GM23338 (cell line): Measurements from ENCODE around the gene STARD8. TPM values are rescaled to one million over a fixed set of nuclear protein-coding genes. Genes with fewer than 3 reads are reported as not detected.

ENCODE experiments used
- ATAC-seq: fragments of 200-7000 bp; cut with Tn5 transposase; 3 replicates; pipeline ENCODE4 v1.9.1; 2020
- DNase-seq: peaks from one replicate; pipeline ENCODE4 v3.0.0-alpha.2; 2015; ENCODE audit warnings: low spot score
- H2AFZ ChIP-seq: fragments of 200-600 bp; sonication (generic); 2 replicates; pipeline ENCODE4 v1.8.0; 2016; ENCODE audit warnings: antibody characterized with exemption, mild to moderate bottlenecking, moderate library complexity
- H3F3A ChIP-seq: fragments of 200-600 bp; sonication (generic); replicated peaks from 2 replicates; pipeline ENCODE4 v1.8.0; 2017; ENCODE audit warnings: antibody characterized with exemption, mixed run types, low read depth
- H3K27ac ChIP-seq: fragments of 200-600 bp; sonication (generic); 2 replicates; pipeline ENCODE4 v1.6.1; 2016; ENCODE audit warnings: low read depth
- H3K27me3 ChIP-seq: fragments of 200-600 bp; sonication (generic); 2 replicates; pipeline ENCODE4 v1.8.0; 2016; ENCODE audit warnings: mild to moderate bottlenecking, mixed run types, moderate library complexity; ENCODE audit not compliant: insufficient read depth
- H3K36me3 ChIP-seq: fragments of 200-600 bp; sonication (generic); 2 replicates; pipeline ENCODE4 v1.8.0; 2016; ENCODE audit warnings: mild to moderate bottlenecking; ENCODE audit not compliant: insufficient read depth
- H3K4me1 ChIP-seq: fragments of 200-600 bp; sonication (generic); 2 replicates; pipeline ENCODE4 v1.8.0; 2016; ENCODE audit warnings: mild to moderate bottlenecking, moderate library complexity; ENCODE audit not compliant: insufficient read depth
- H3K4me2 ChIP-seq: fragments of 200-600 bp; sonication (generic); 2 replicates; pipeline ENCODE4 v1.7.1; 2017; ENCODE audit warnings: mixed run types
- H3K4me3 ChIP-seq: fragments of 200-600 bp; sonication (generic); 2 replicates; pipeline ENCODE4 v1.6.1; 2016; ENCODE audit warnings: mixed run types
- H3K79me2 ChIP-seq: fragments of 200-600 bp; sonication (generic); replicated peaks from 2 replicates; pipeline ENCODE4 v1.8.0; 2017; ENCODE audit warnings: mild to moderate bottlenecking; ENCODE audit not compliant: insufficient read depth
- H3K9me2 ChIP-seq: fragments of 200-600 bp; sonication (generic); 2 replicates; pipeline ENCODE4 v1.8.0; 2017; ENCODE audit not compliant: insufficient read depth
- H4K20me1 ChIP-seq: fragments of 200-600 bp; sonication (generic); replicated peaks from 2 replicates; pipeline ENCODE4 v1.8.0; 2017; ENCODE audit warnings: mild to moderate bottlenecking; ENCODE audit not compliant: insufficient read depth
- H3K27ac Mint-ChIP-seq: 2 replicates; pipeline ENCODE4 v1.8.0; 2020; ENCODE audit warnings: inconsistent platforms, mild to moderate bottlenecking, moderate library complexity, mixed read lengths
- H3K27me3 Mint-ChIP-seq: 3 replicates; pipeline ENCODE4 v1.8.0; 2022; ENCODE audit warnings: low read depth, mild to moderate bottlenecking, moderate library complexity, mixed read lengths, inconsistent platforms; ENCODE audit not compliant: insufficient read depth, poor library complexity
- H3K36me3 Mint-ChIP-seq: 3 replicates; pipeline ENCODE4 v1.8.0; 2021; ENCODE audit warnings: low read depth, mild to moderate bottlenecking, inconsistent platforms, moderate library complexity, mixed read lengths
- H3K4me1 Mint-ChIP-seq: 3 replicates; pipeline ENCODE4 v1.8.0; 2020; ENCODE audit warnings: mild to moderate bottlenecking, inconsistent platforms, mixed read lengths
- H3K4me3 Mint-ChIP-seq: 3 replicates; pipeline ENCODE4 v1.8.0; 2021; ENCODE audit warnings: moderate library complexity, mild to moderate bottlenecking, inconsistent platforms, mixed read lengths
- H3K9me3 Mint-ChIP-seq: 3 replicates; pipeline ENCODE4 v1.8.0; 2020; ENCODE audit warnings: moderate library complexity, mild to moderate bottlenecking, inconsistent platforms, mixed read lengths
- CREB1 ChIP-seq: fragments of 250-450 bp; sonication (Bioruptor Pico); IDR thresholded peaks from 2 replicates; pipeline ENCODE4 v1.5.0; 2020; ENCODE audit warnings: low read depth, mild to moderate bottlenecking, moderate library complexity
- ETS1 ChIP-seq: IDR thresholded peaks from 2 replicates; pipeline ENCODE4 v1.6.1; 2016; ENCODE audit warnings: antibody characterized with exemption
- EZH2 ChIP-seq: fragments of 200-600 bp; sonication (generic); IDR thresholded peaks from one replicate; pipeline ENCODE4 v1.8.0; 2017; ENCODE audit warnings: antibody characterized with exemption, mild to moderate bottlenecking, low read depth; ENCODE audit not compliant: unreplicated experiment
- EZH2phosphoT487 ChIP-seq: fragments of 200-600 bp; sonication (generic); IDR thresholded peaks from one replicate; pipeline ENCODE4 v1.8.1; 2018; ENCODE audit warnings: antibody characterized with exemption; ENCODE audit not compliant: unreplicated experiment
- JUNB ChIP-seq: IDR thresholded peaks from one replicate; pipeline ENCODE4 v1.6.1; 2016; ENCODE audit warnings: antibody characterized with exemption; ENCODE audit not compliant: unreplicated experiment
- POLR2AphosphoS5 ChIP-seq: IDR thresholded peaks from 2 replicates; pipeline ENCODE4 v1.6.1; 2016; ENCODE audit warnings: antibody characterized with exemption, low read depth
- REST ChIP-seq: IDR thresholded peaks from one replicate; pipeline ENCODE4 v1.6.1; 2018; ENCODE audit warnings: antibody characterized with exemption; ENCODE audit not compliant: unreplicated experiment
- STAT1 ChIP-seq: IDR thresholded peaks from one replicate; pipeline ENCODE4 v1.6.1; 2016; ENCODE audit warnings: antibody characterized with exemption; ENCODE audit not compliant: unreplicated experiment
- ZNF114 ChIP-seq: fragments of 250-450 bp; sonication (Bioruptor Pico); IDR thresholded peaks from 2 replicates; pipeline ENCODE4 v1.5.0; 2020; ENCODE audit warnings: mild to moderate bottlenecking, moderate library complexity
- ZNF331 ChIP-seq: fragments of 250-450 bp; sonication (Bioruptor Pico); IDR thresholded peaks from 2 replicates; pipeline ENCODE4 v1.5.0; 2020; ENCODE audit warnings: low read depth, mild to moderate bottlenecking, moderate library complexity
- polyA plus RNA-seq: library from polyadenylated mRNA; unstranded; fragments of >200 nt; fragmentation: Nextera tagmentation; extraction: Ambion mirVana; gene quantifications from 2 replicates; pipeline ENCODE4 v1.2.1, GENCODE V29; 2016
- total RNA-seq: library from RNA; depleted of rRNA; stranded (reverse); fragments of >200 nt; shearing (Covaris generic); gene quantifications from 2 replicates; pipeline ENCODE4 v1.2.3, GENCODE V29; 2014
- TF ChIP-seq, protein P1 (sequence below): fragments of 250-450 bp; sonication (Bioruptor Pico); IDR thresholded peaks from 2 replicates; pipeline ENCODE4 v1.5.0; 2020; ENCODE audit warnings: mild to moderate bottlenecking, moderate library complexity

Gene STARD8
- total and polyA plus RNA-seq, 2 experiments from 2014 or later, result 0.74 to 5.6 TPM

GRCh38 chrX:68632491-68632890 is 15.0 kb upstream of the STARD8 start (continued):
- TF ChIP-seq STAT1 (no peak), ZNF114 (no peak), REST (no peak), EZH2 (no peak), EZH2phosphoT487 (no peak), CREB1 (CRISPR knock-in tag) (no peak)

- H3K4me3 ChIP-seq, result no peak overlapping the region
- Mint-ChIP-seq H3K4me3 (no peak overlapping the region), H3K27me3 (no peaks in the 10 kb centered on the region), H3K9me3 (no peaks in the 10 kb centered on the region), H3K27ac (no peak overlapping the region), H3K36me3 (no peaks in the 10 kb centered on the region), H3K4me1 (no peaks in the 10 kb centered on the region)
- H3K79me2 ChIP-seq, result no peaks in the 10 kb centered on the region
- H3K4me2 ChIP-seq, result no peak overlapping the region
- DNase-seq (no peak), ATAC-seq (no peak)
- no peaks in the 10 kb centered on the region for H3K4me1 ChIP-seq
- no peak overlapping the region for H3K27ac ChIP-seq
- no peaks in the 10 kb centered on the region for H3K27me3 ChIP-seq
- no peaks in the 10 kb centered on the region for H3K36me3 ChIP-seq
- no peak overlapping the region for H2AFZ ChIP-seq
- no peaks in the 10 kb centered on the region for H3F3A ChIP-seq
- no peaks in the 10 kb centered on the region for H4K20me1 ChIP-seq
- no peaks in the 10 kb centered on the region for H3K9me2 ChIP-seq
- no peak for TF ChIP-seq ETS1
- no peak for TF ChIP-seq EZH2
- TF ChIP-seq, protein P1, sequence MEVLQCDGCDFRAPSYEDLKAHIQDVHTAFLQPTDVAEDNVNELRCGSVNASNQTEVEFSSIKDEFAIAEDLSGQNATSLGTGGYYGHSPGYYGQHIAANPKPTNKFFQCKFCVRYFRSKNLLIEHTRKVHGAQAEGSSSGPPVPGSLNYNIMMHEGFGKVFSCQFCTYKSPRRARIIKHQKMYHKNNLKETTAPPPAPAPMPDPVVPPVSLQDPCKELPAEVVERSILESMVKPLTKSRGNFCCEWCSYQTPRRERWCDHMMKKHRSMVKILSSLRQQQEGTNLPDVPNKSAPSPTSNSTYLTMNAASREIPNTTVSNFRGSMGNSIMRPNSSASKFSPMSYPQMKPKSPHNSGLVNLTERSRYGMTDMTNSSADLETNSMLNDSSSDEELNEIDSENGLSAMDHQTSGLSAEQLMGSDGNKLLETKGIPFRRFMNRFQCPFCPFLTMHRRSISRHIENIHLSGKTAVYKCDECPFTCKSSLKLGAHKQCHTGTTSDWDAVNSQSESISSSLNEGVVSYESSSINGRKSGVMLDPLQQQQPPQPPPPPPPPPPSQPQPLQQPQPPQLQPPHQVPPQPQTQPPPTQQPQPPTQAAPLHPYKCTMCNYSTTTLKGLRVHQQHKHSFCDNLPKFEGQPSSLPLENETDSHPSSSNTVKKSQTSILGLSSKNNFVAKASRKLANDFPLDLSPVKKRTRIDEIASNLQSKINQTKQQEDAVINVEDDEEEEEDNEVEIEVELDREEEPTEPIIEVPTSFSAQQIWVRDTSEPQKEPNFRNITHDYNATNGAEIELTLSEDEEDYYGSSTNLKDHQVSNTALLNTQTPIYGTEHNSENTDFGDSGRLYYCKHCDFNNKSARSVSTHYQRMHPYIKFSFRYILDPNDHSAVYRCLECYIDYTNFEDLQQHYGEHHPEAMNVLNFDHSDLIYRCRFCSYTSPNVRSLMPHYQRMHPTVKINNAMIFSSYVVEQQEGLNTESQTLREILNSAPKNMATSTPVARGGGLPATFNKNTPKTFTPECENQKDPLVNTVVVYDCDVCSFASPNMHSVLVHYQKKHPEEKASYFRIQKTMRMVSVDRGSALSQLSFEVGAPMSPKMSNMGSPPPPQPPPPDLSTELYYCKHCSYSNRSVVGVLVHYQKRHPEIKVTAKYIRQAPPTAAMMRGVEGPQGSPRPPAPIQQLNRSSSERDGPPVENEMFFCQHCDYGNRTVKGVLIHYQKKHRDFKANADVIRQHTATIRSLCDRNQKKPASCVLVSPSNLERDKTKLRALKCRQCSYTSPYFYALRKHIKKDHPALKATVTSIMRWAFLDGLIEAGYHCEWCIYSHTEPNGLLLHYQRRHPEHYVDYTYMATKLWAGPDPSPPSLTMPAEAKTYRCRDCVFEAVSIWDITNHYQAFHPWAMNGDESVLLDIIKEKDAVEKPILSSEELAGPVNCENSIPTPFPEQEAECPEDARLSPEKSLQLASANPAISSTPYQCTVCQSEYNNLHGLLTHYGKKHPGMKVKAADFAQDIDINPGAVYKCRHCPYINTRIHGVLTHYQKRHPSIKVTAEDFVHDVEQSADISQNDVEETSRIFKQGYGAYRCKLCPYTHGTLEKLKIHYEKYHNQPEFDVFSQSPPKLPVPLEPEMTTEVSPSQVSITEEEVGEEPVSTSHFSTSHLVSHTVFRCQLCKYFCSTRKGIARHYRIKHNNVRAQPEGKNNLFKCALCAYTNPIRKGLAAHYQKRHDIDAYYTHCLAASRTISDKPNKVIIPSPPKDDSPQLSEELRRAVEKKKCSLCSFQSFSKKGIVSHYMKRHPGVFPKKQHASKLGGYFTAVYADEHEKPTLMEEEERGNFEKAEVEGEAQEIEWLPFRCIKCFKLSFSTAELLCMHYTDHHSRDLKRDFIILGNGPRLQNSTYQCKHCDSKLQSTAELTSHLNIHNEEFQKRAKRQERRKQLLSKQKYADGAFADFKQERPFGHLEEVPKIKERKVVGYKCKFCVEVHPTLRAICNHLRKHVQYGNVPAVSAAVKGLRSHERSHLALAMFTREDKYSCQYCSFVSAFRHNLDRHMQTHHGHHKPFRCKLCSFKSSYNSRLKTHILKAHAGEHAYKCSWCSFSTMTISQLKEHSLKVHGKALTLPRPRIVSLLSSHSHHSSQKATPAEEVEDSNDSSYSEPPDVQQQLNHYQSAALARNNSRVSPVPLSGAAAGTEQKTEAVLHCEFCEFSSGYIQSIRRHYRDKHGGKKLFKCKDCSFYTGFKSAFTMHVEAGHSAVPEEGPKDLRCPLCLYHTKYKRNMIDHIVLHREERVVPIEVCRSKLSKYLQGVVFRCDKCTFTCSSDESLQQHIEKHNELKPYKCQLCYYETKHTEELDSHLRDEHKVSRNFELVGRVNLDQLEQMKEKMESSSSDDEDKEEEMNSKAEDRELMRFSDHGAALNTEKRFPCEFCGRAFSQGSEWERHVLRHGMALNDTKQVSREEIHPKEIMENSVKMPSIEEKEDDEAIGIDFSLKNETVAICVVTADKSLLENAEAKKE (CRISPR knock-in tag), result no peak
- TF ChIP-seq POLR2AphosphoS5, result no peak
- TF ChIP-seq CREB1 (CRISPR knock-in tag), result no peak
- TF ChIP-seq ZNF114, result no peak
- no peak for TF ChIP-seq JUNB
- TF ChIP-seq ZNF331 (CRISPR knock-in tag), result no peak
- TF ChIP-seq REST, result no peak
- no peak for TF ChIP-seq STAT1
Observed at GRCh38 chrX:68633981-68634380, 13.5 kb upstream of the STARD8 start.
